Effector CD4-positive, alpha-beta T cell (primary cell): ENCODE data around the gene AQP12A.
"Not testable (repeated sequence)": the region's sequence is repeated elsewhere in the genome, so short reads cannot be mapped to it uniquely, and the experiment has no call there.

Source experiments
- DNase-seq: peaks from one replicate; pipeline ENCODE4 v3.0.0-alpha.2; 2020

AQP12A gene

DNA sequence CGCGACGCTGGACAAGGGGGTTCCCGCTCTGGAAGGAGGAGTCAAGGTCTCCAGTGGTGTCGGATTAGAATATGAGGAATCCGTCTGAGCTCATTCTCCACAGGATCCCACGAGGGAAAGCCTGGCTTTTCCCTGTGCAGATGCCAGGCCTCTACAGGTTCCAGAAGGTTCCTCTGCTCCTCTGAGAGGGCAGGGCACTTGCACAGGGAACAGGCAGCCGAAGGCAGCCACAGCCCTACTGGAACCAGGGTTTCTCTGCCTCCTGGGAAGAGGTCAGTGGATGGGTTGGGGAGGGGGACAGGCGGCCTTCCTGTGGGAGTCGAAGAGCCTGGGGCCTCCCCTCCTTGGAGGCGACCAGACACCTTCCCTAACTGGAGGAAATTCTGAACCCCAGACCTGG lies 1.7 kb upstream of the AQP12A start:
- no peak for DNase-seq

DNA sequence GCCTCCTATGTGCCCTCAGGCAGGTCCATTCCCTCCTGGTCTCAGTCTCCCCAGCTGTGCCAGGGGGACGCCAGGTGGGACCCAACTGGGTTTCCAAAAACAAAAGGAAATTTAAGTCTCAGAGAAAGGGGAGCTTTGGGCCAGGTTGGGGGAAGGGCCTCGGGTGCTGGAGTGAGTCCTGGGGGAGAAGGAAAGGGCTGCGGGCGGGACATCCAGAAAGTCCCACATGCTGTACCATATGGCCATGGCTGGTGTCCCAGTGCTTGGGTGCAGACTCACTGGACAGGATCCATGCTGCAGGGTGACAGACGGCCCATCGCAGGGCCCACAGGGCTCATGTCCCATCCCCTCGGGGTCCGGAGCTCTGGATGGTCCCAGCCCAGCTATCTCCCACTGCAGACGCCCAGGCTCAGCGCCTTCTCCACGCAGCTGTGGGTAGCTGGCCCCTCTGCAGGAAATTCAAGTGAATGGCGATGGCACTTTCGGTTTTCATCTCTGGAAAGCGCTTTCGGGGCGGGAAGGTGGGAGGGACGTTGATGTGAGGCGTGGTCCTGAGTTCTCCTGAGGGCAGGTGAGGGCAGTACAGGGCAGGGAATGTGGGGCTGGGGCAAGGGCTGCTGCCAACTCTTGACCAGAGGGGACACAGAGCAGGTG lies 1.1 kb upstream of the AQP12A start:
- not testable (repeated sequence) for DNase-seq

DNA sequence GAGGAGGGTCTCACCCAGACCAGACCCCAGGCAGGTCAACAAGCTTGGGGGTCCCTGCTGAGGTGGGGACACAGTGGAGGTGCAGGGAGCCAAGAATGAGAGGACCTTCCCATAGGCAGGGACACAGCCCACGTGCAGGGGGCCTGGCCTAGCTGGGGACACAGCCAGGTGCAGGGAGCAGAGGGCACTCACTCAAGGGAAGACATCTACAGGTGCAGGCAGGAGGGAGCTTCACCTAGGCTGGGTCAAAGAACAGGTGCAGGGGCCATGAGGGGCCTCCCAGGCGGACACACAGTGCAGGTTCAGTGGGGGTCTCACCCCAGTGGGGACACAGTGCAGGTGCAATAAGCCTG lies 615 bp upstream of the AQP12A start:
- DNase-seq: not testable (repeated sequence)

DNA sequence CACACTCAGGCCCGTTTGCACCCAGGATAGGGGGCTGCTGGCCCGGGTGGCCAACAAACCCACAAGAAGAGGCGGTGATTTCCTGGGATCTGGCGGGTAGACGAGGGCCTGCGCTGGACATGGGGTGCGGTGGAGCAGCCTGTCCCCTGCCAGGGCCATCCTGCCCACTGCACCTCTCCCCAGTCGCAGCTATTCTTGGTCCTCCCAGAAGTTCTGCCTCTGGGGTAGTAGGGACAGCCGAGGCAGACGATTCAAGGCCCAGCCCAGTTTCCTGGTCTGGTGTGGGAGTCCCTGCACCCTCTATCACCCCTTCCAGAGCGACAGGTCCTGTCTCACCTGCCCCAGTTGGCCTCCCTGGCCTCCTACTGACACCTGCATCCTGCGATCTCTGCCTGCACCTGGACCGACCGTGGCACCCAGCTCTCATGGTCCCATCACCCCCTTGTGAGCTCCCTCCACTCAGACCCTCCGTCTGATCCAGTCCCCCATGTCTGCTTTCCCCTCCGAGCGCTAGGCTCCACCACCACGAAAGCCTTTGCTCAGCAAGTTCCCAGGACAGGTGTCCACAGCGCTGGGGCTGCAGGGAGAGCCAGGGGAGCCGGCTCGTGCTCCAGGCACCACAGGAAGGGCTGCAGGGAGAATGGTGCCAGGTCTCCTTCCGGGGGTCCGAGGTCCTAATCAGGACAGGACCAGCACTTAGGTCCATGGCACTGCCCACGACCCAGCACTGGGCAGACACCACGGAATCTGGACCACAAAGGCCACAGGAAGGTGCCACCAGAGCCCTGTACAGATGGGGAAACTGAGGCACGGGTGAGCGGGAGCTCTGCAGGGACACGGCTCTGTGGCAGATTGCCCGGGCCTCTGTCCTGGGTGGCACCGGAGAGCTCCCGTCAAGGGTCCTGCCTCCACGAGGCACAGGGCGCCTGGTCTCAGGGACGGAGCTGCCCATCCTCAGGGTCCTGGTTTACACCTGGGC lies 1.2 kb downstream of the AQP12A start:
- not testable (repeated sequence) for DNase-seq

DNA sequence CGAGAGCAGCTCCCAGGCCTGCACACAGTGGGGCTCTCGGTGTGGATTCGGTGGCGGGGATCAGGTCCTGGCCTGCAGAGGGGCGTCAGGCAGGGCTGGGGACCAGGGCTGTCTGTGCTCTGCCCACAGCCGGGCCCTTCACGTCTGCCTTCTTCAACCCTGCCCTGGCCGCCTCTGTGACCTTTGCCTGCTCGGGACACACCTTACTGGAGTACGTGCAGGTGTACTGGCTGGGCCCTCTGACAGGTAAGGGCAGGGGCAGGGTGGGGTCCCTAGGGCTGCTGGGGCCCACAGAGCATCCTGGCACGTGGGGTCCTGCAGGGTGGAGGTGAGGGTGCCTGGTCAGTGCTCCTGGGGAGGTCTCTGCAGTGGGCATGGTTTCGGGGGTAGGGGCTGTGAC lies 2.6 kb downstream of the AQP12A start:
- not testable (repeated sequence) for DNase-seq

DNA sequence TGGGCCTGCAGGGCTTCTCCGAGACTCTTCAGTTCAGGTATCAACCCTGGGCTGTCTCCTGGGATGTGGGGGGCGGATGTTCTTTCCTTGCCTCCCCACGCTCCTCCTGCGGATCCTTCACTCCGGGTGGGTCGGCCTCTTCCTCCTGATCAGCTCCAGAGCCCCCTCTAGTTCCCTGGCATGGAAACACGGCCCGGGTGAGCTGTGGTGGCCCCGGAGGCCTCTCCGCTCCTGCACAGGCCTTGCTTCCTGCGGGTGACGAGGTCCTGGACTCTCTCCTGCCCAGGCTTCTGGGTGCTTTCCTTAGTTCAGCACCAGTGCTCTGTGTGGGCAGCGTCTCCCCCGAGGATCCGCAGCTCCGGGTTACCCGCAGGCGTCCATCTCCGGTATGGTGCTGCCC lies 3.9 kb downstream of the AQP12A start:
- DNase-seq: not testable (repeated sequence)

DNA sequence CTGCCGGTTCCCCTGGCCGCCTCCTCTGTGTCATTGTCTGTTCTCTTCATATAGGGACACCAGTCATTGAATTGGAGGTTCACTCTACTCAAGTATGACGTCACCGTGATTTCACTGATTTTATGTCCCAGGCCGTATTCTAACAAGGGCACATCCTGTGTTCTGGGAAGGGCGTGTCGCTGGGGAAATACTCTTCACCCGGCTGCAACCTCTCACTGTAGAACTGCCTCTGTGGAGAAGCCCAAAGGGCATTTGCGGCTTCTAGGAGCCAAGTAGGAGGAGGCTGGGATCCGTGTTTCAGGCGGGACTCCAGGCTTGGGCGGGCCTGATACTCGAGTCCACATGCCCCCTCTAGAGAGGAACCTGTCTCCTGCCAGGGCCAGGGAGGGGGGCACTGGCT lies 4.8 kb downstream of the AQP12A start:
- not testable (repeated sequence) for DNase-seq

DNA sequence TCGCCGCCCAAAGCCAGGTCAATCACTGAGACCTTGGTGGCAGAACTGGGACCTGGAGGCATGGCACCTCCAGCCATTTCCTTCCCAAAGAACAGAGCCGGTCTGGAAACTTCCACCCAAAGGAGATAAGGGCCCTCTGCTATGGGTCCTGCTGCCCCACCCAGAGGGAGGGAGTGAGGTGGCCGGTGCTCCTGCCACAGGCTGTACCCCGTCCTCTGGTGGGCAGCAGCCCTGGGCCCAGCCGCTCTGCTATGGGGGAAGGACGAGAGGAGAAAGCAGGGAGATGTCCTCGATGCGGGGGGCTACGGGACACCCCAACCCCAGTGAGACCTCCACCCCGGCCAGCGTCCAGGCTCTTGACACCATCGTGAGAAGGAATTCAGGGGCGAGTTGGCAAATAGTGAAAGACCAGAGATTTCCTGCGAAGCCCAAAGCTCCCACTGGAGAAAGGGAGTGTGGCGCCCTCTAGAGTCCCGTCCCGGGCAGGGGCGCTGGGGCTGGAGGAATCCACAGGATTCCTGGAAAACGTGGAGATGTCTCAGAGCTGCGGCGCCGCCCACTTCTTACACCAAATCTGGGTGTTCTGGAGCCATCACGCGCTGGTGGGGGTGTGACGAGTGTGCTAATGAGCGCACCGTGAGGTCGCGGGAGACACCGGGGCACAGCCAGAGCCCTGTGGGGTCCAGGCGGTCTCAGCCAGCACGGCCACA lies 7.3 kb downstream of the AQP12A start:
- DNase-seq: not testable (repeated sequence)

DNA sequence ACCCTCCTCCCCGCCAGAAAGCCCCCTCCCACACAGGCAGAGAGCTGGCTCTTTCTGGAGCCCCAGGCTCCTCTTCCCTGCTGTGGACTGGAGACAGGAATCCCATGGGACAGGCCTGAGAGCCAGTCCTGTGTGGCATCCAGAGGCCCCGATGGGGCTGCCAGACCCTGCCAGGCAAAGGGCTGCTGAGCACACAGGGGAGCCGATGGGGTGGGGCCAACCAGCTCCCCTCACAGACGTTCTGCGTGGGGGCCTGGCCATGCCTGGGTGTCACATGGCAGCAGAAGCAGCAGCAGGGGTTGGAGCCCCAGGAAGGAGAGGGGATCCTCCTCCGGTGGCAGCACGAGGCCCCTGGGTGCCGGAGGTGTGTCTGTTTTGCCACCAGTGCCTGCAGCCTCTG lies 8.2 kb downstream of the AQP12A start:
- DNase-seq: not testable (repeated sequence)

DNA sequence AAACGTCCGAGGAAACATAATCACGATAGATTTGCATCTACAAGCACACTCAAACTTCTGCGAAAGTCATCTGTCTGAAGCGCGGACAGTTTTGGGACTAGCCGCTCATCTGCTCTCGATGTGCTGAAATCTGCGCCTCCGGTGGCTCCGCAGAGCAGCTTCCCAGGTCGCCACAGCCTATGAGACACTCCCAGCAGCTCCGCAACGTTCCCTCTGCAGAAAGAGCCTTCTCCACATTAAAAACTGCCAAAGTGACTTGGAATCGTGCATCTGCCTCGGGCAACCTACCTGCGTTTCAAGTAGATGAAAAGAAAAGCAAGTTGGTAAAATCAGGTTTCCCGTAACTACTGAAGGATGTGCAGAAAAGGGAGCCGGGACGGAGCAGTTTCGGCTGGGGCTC lies 8.9 kb downstream of the AQP12A start:
- not testable (repeated sequence) for DNase-seq

DNA sequence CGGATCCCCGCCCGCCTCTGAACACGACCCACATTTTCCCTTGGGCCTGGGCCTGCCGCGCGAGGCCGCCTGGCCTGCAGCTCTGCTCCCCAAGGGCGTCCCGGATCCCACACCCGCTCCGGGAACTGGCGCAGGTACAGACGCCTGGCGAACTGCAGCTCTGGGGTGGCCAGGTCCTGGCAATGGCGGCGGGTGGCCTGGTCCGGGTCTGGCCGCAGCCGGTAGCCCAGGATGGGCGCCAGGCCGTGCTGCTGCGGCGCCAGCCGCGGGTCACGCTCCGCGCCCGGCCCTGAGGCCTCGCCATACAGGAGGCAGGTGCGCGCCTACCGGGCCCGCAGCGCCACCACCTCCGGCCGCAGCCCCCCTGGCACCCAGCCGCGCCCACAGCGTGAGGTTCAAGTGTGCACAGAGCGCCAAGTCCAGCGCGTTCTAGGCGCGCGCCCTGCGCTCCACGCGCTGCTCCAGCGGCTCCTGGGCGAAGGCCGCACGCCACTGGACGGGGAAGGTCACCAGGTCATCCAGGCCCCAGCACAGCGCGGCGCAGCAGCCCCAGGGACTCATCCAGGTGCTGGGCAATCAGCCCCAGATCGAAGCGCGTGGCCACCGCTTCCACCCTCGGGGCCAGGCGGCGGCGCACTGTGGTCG lies 9.5 kb downstream of the AQP12A start:
- DNase-seq: no peak

DNA sequence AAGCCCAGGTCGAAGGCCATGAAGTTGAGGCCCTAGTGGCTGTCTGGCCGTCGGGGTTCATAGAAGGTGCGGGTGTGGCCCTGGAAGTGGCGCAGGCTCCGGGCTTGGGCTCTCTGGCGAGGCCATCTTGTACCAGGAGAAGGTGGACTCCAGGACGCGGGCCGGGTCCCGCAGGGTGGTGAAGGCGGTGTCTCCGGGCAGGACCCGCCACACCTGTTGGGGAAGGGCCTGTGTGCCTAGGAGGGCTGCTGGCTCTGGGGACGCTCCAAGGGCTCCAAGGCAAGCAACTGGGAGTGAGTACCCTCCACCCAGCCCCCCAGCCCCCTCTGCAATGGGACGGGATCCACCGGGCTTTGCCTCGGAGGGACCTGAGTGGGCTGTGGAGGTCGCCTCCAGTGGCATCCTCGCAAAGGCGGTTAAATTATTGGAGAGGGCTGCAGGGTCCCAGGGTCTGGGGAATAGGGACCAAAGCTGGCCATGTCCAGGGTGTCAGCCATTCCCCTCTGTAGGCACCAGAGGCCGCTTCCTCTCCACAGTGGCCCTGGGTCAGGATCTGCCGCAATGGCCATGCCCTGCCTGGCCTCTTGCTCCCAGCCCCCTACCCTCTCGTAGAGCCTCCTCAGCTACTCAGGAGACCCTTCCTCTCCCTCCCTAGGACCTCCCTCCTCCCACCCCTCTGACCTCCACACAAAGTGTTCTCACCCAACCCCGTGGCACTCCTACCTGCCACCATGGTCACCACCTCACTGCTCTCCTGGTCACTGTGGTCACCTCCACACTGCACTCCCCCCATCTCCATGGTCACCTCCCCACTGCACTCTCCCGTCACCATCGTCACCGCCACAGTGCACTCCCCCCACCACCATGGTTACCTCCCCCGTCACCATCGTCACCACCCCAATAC lies 10.3 kb downstream of the AQP12A start:
- no peak for DNase-seq

DNA sequence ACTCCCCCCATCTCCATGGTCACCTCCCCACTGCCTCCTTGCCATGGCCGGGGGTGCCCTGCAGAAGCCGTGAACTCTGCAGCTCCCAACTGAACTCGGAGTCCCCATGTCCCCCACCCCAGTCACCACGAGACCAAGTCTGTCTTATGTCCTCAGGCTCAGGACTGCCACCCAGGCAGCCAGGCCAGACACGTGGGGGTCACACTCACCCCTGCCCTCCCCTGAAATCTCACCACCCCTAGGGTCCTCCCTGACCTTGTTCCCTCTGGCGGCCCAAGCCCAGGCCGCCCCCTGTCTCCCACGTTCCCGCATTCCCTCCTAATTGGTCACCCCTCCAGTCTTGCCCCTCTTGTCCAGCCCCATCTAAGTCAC lies 11.0 kb downstream of the AQP12A start:
- no peak for DNase-seq

DNA sequence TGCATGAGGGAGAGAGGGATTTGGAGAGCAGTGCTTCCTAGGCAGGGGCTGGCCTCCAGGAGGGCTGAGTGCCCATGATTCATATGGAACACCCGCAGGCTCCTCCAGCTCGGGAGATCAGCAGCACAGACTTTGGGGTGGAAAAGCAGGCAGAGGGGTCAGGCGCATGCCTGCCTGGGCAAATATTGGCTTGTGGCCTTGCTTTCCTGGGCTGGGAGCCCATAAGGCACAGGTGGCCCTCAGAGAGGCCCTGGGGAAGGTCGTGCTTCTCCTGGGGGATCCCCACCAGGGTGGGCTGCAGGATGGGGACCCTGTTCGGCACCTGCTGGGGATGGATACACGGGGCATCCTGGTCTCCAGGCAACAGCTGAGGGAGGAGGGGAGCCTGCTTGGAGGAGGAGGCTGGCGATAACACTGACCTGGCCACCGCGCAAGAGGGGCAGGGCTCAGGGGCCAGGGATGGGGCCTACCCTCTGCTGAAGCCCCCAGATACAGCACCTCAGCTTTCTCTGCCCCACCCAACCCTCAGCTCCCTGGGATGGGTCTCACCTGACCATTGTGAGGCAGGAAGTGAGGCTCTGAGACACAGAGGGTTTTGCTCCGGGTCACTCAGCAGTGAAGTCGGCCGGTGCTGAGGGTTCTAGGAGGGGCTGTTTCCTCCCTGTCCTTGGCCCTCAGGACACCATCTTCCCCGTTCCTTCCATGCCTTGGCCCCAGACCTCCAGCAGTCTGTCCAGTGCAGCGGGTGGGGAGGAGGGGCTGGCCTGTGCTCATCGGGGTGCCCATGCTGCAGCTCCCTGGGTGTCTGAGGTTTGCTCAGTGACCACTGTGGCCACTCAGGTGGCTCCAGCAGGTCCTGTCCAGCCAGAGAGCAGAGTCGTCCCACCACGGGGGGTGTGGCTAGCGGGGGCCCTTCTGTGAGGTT lies 12.0 kb downstream of the AQP12A start:
- DNase-seq: no peak

DNA sequence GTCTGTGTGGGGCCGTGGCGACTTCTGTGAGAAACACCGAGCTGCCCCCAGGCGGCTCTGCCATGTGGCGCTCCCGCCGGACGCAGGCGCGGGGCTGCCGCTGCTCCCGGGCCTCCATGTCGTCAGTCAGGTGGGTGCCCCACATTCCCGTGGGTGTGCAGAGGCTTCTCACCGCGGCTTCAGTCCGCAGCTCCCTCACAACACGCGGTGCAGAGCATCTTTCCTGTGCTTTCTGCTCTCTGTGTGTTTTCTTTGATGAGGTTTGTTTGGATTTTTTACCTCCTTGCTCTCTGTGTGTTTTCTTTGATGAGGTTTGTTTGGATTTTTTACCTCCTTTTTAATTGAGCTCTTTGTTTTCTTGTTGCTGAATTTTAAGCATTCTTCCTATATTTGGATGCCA lies 13.0 kb downstream of the AQP12A start:
- no peak for DNase-seq

DNA sequence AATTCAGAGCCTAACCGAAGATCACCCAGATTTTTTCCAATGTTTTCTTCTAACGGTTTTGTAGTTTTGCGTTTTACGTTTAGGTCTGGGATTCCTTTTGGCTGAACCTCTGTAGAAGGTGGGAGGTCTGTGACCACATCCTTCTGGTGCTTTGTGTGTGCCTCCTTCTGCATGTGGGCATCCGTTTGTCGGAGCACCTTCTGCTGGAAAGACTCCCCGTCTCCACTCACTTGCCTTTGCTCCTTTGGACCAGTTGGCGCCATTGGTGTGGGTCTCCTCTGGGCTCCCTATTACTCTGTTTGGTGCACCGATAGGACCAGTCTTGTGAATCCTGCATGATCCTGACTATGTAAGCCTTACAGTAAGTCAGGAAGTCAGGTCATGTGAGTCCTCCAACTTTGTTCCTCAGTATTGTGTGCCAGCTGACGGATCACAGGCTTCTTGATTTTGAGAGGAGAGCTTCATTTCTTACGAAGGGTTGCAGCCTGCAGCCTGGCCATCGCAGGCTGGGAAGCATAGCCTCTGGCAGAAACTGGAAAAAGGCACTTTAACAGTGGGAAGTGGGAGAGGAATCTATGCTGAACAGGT lies 13.6 kb downstream of the AQP12A start:
- DNase-seq: no peak

DNA sequence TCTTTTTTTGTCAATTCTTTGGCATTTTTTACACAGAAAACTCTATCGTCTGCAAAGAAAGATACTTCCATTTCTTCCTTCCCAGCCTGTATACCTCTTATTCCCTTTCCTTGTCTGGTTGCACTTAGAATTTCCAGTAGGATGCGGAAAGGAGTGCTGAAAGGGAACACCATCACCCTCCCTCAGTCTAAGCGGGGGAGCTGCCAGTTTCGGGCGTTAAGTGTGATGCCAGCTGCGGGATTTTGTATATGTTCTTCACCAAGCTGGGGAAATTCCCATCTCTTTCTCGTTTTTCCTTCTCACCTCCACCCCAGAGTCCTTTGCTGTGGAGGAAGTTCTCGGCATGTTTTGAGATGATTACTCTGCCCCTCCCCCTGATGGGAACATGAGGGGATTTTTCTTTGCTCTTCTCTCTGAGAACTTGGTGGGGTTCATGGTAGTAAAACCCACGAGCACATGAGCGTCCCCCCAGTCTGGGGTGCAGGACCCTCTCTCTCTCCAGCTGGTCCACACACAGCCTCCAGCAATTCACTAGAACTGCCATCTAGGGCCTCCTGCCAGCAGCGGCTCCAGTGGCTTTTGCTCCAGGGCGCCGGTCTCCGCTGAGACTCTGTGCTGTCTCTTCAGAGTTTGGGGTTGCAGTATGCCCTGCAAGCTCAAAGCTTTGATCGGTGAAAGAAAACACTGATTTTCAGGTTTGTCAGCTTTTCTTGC lies 15.5 kb downstream of the AQP12A start:
- no peak for DNase-seq

DNA sequence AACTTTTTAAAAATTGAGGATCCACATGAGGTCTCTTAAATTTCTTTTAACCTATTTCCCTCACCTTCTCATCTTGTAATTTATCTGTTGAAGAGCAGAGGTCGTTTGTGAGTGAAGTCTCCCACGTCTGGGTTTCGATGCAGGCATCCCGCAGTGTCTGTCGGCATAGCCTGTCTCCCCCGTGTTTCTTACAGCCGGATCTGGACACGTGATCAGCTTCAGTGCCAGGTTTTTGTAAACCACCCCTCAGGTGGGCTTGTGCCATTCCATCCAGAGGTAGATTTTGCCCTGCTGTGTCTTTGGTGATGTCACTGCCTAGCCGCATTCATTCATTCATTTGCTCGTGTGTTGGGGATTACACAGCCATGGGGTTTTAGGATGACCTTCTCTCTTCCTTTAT lies 16.2 kb downstream of the AQP12A start:
- DNase-seq: no peak

DNA sequence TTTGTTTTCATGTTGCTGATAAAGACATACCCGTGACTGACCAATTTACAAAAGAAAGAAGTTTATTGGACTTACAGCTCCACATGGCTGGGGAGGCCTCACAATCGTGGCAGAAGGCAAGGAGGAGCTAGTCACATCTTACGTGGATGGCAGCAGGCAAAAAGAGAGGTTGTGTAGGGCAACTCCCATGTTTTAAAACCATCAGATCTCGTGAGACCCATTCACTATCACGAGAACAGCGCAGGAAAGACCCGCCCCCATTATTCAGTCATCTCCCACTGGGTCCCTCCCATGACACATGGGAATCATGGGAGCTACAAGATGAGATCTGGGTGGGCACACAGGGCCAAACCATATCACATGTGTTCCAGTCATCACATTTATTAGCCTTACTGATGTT lies 16.8 kb downstream of the AQP12A start:
- no peak for DNase-seq

DNA sequence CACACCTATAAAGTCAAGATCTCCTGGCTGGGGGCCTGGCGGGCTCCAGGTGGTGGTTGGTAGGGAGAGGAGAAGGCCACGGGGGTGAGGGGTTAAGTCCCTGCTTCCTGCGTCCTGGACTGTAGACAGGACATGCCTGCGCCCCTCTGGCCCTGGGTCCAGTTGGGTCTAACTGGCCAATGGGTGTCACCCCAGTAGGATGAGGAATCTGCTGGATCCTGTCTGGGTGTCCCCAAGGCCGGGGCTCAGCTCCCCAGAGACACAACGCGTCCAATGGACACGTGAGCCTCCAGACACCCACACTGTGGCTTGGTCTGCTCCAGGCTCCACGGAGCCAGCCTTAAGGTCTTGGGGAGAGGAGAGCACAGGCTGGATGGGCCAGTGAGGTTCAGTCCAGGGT lies 19.6 kb downstream of the AQP12A start:
- no peak for DNase-seq
